WTC11 (cell line): ENCODE results near the gene TMIE. TPM values are rescaled to one million over a fixed set of nuclear protein-coding genes. Genes with fewer than 3 reads are reported as not detected.
A peak's percentile ranks its signal among the peaks of the same experiment; 100 is the strongest.

Experiments
- ATAC-seq: fragments of 200-7000 bp; cut with Tn5 transposase; 2 replicates; pipeline ENCODE4 v1.10.0; 2021; ENCODE audit warnings: mild to moderate bottlenecking, moderate library complexity
- CTCF ChIA-PET: fragments of 300-600 bp; sonication (Branson Sonifier 250); formaldehyde crosslinking; loops from one replicate; lab custom pipeline; 2021; ENCODE audit warnings: antibody characterized with exemption; lab: Charles Lee
- POLR2A ChIA-PET: fragments of 350-600 bp; sonication (Branson Sonifier 250); formaldehyde crosslinking; loops from one replicate; lab custom pipeline; 2021; ENCODE audit warnings: antibody characterized with exemption; lab: Charles Lee
- DNase-seq: peaks from one replicate; pipeline ENCODE4 v3.0.0; 2021; ENCODE audit warnings: low spot score
- H3K27ac Mint-ChIP-seq: 2 replicates; pipeline ENCODE4 v1.8.0; 2021; ENCODE audit warnings: mixed read lengths
- H3K27me3 Mint-ChIP-seq: 2 replicates; pipeline ENCODE4 v1.8.0; 2021; ENCODE audit warnings: low read depth, mild to moderate bottlenecking, moderate library complexity, mixed read lengths
- H3K36me3 Mint-ChIP-seq: 2 replicates; pipeline ENCODE4 v1.8.0; 2021; ENCODE audit warnings: mixed read lengths
- H3K4me1 Mint-ChIP-seq: 2 replicates; pipeline ENCODE4 v1.8.0; 2022; ENCODE audit warnings: mixed read lengths
- H3K4me3 Mint-ChIP-seq: 2 replicates; pipeline ENCODE4 v1.8.0; 2021; ENCODE audit warnings: mild to moderate bottlenecking, moderate library complexity, mixed read lengths
- H3K9me3 Mint-ChIP-seq: 2 replicates; pipeline ENCODE4 v1.8.0; 2021; ENCODE audit warnings: mixed read lengths
- CREM ChIP-seq: sonication (generic); formaldehyde crosslinking; IDR thresholded peaks from 2 replicates; pipeline ENCODE4 v1.8.1; 2022; ENCODE audit warnings: mild to moderate bottlenecking, missing genetic modification reagents, moderate library complexity
- ELF4 ChIP-seq: sonication (generic); formaldehyde crosslinking; IDR thresholded peaks from 2 replicates; pipeline ENCODE4 v1.8.1; 2022; ENCODE audit warnings: low read depth, mild to moderate bottlenecking, moderate library complexity, missing genetic modification reagents
- EMX1 ChIP-seq: fragments of 250-450 bp; sonication (Bioruptor Pico); IDR thresholded peaks from 2 replicates; pipeline ENCODE4 v1.8.0; 2021; ENCODE audit warnings: mild to moderate bottlenecking
- FOXK1 ChIP-seq: sonication (generic); formaldehyde crosslinking; IDR thresholded peaks from 2 replicates; pipeline ENCODE4 v1.8.0; 2022; ENCODE audit warnings: mild to moderate bottlenecking, moderate library complexity, missing genetic modification reagents
- GRHL2 ChIP-seq: fragments of 250-450 bp; sonication (Bioruptor Pico); IDR thresholded peaks from 2 replicates; pipeline ENCODE4 v1.8.0; 2022; ENCODE audit warnings: mild to moderate bottlenecking, moderate library complexity; ENCODE audit not compliant: insufficient replicate concordance, severe bottlenecking
- HMGA2 ChIP-seq: fragments of 250-450 bp; sonication (Bioruptor Pico); IDR thresholded peaks from 2 replicates; pipeline ENCODE4 v1.4.0; 2021; ENCODE audit warnings: mild to moderate bottlenecking, moderate library complexity
- JAZF1 ChIP-seq: fragments of 250-450 bp; sonication (Bioruptor Pico); IDR thresholded peaks from 2 replicates; pipeline ENCODE4 v1.9.0; 2021; ENCODE audit warnings: moderate library complexity, mild to moderate bottlenecking, inconsistent platforms
- MAX ChIP-seq: sonication (generic); formaldehyde crosslinking; IDR thresholded peaks from 2 replicates; pipeline ENCODE4 v1.8.0; 2022; ENCODE audit warnings: mild to moderate bottlenecking, missing genetic modification reagents
- MXD4 ChIP-seq: fragments of 250-450 bp; sonication (Bioruptor Pico); IDR thresholded peaks from 2 replicates; pipeline ENCODE4 v1.8.0; 2021; ENCODE audit warnings: mild to moderate bottlenecking, moderate library complexity, borderline replicate concordance
- MYBL2 ChIP-seq: sonication (generic); formaldehyde crosslinking; IDR thresholded peaks from 2 replicates; pipeline ENCODE4 v1.8.1; 2023; ENCODE audit warnings: mild to moderate bottlenecking, moderate library complexity, missing genetic modification reagents
- NR3C1 ChIP-seq: sonication (generic); formaldehyde crosslinking; conservative IDR thresholded peaks from 2 replicates; pipeline ENCODE4 v1.8.1; 2023; ENCODE audit warnings: low read depth, mild to moderate bottlenecking, missing genetic modification reagents
- RELA ChIP-seq: sonication (generic); formaldehyde crosslinking; IDR thresholded peaks from 2 replicates; pipeline ENCODE4 v1.8.1; 2022; ENCODE audit warnings: missing genetic modification reagents, mild to moderate bottlenecking, borderline replicate concordance
- SOX15 ChIP-seq: fragments of 250-450 bp; sonication (Bioruptor Pico); IDR thresholded peaks from 2 replicates; pipeline ENCODE4 v1.9.0; 2021; ENCODE audit warnings: mild to moderate bottlenecking
- TEAD4 ChIP-seq: sonication (generic); formaldehyde crosslinking; IDR thresholded peaks from 2 replicates; pipeline ENCODE4 v1.8.0; 2022; ENCODE audit warnings: mild to moderate bottlenecking, missing genetic modification reagents
- USF1 ChIP-seq: sonication (generic); formaldehyde crosslinking; IDR thresholded peaks from 2 replicates; pipeline ENCODE4 v1.8.0; 2022; ENCODE audit warnings: mild to moderate bottlenecking, missing genetic modification reagents
- USF2 ChIP-seq: sonication (generic); formaldehyde crosslinking; IDR thresholded peaks from 2 replicates; pipeline ENCODE4 v1.8.1; 2023; ENCODE audit warnings: mild to moderate bottlenecking, missing genetic modification reagents, moderate library complexity
- ZNF219 ChIP-seq: sonication (generic); formaldehyde crosslinking; IDR thresholded peaks from 2 replicates; pipeline ENCODE4 v1.8.0; 2023; ENCODE audit warnings: missing genetic modification reagents, mild to moderate bottlenecking, borderline replicate concordance
- ZNF317 ChIP-seq: sonication (generic); formaldehyde crosslinking; IDR thresholded peaks from 2 replicates; pipeline ENCODE4 v1.8.1; 2023; ENCODE audit warnings: low read depth, mild to moderate bottlenecking, moderate library complexity, missing genetic modification reagents, borderline replicate concordance
- ZNF396 ChIP-seq: fragments of 250-450 bp; sonication (Bioruptor Pico); IDR thresholded peaks from 2 replicates; pipeline ENCODE4 v1.8.0; 2021; ENCODE audit warnings: mild to moderate bottlenecking, moderate library complexity, borderline replicate concordance
- ZNF532 ChIP-seq: fragments of 250-450 bp; sonication (Bioruptor Pico); IDR thresholded peaks from 2 replicates; pipeline ENCODE4 v1.9.0; 2021; ENCODE audit warnings: mild to moderate bottlenecking, borderline replicate concordance
- total RNA-seq: library from RNA; stranded (reverse); gene quantifications from 3 replicates; pipeline ENCODE4 v1.2.3, GENCODE V29; 2021
- TF ChIP-seq, protein P1 (sequence below): sonication (generic); formaldehyde crosslinking; conservative IDR thresholded peaks from 2 replicates; pipeline ENCODE4 v1.8.1; 2022; ENCODE audit warnings: mild to moderate bottlenecking, missing genetic modification reagents
- TF ChIP-seq, protein P2 (sequence below): fragments of 250-450 bp; sonication (Bioruptor Pico); IDR thresholded peaks from 2 replicates; pipeline ENCODE4 v1.9.0; 2021; ENCODE audit warnings: mild to moderate bottlenecking

Gene TMIE
- total RNA-seq, 1 experiment from 2014 or later: 0.57 TPM

DNA sequence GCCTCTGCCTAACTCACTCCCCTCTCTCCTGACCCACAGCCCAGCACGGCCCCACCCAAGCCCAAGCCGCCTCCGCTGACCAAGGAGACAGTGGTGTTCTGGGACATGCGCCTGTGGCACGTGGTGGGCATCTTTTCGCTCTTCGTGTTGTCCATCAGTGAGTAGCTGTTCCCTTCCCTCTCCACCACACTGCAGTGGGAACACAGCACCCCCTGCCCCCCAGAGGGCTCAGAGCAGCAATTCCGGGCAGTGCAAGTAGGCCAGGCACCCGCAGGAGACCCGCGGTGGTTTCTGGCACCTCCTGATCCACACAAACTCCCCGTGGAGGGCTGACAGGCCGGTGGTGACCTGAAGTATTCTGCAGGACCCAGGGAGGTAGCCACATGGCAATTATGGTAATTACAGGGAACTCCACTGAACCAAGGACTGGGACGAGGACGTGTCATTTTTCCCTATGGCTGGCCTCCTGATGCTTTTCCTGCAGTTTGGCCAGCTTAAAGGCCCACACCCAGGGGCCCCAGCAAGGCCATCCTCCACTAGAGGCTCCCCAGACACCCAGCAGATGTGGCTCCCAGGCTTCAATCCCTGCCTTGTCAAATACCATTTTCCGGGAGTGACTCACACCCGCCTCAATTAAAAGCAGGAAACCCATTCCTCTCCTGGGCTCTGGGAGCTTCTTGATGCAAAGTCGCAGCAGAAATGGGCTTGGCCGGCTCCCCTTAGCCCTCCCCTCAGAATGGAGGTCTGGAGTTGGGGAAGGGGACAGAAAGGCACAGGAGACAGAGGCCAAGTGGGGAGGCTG, 4.8 kb downstream of the TMIE start:
- DNase-seq (no peak), ATAC-seq (no peak)
- H3K9me3 Mint-ChIP-seq: no peaks in the 10 kb centered on the region
- H3K36me3 Mint-ChIP-seq: no peaks in the 10 kb centered on the region
- H3K27ac Mint-ChIP-seq: no peak overlapping the region
- peaks cover 21% of the 10 kb centered on the region for H3K27me3 Mint-ChIP-seq
- POLR2A ChIA-PET: no interaction called here
- CTCF ChIA-PET: interaction anchor here (0.7 to 2.3 kb wide), 15 partner anchors 10 to 264 kb away, joined by 3 to 13 read pairs (median 3); partner anchors contain the start of genes ALS2CL and PRSS50
- TF ChIP-seq ZNF219 (CRISPR knock-in tag) (no peak), NR3C1 (CRISPR knock-in tag) (no peak), ZNF317 (no peak), JAZF1 (CRISPR knock-in tag) (no peak), MXD4 (CRISPR knock-in tag) (no peak), MYBL2 (CRISPR knock-in tag) (no peak), TEAD4 (CRISPR knock-in tag) (no peak), ELF4 (CRISPR knock-in tag) (no peak), USF2 (CRISPR knock-in tag) (no peak), HMGA2 (CRISPR knock-in tag) (no peak)
- TF ChIP-seq, protein P1, sequence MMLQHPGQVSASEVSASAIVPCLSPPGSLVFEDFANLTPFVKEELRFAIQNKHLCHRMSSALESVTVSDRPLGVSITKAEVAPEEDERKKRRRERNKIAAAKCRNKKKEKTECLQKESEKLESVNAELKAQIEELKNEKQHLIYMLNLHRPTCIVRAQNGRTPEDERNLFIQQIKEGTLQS (CRISPR knock-in tag): no peak
- H3K4me3 Mint-ChIP-seq: no peak overlapping the region
- peaks cover 11% of the 10 kb centered on the region for H3K4me1 Mint-ChIP-seq

GRCh38 chr3:46706771-46707582, 5.8 kb downstream of the TMIE start:
- H3K27me3 Mint-ChIP-seq: peaks cover 16% of the 10 kb centered on the region
- ChIA-PET CTCF (interaction anchor here (0.9 to 2.3 kb wide), 16 partner anchors 8 to 265 kb away, joined by 3 to 10 read pairs (median 4); partner anchors contain the start of genes ALS2CL and PRSS50), POLR2A (no interaction called here)
- H3K9me3 Mint-ChIP-seq: no peaks in the 10 kb centered on the region
- peaks cover 11% of the 10 kb centered on the region for H3K4me1 Mint-ChIP-seq
- H3K4me3 Mint-ChIP-seq: no peak overlapping the region
- ATAC-seq (peak; percentile 11; the same call in 1 of the 2 replicates), DNase-seq (peak; percentile 20)
- H3K27ac Mint-ChIP-seq: no peak overlapping the region
- no peaks in the 10 kb centered on the region for H3K36me3 Mint-ChIP-seq
- TF ChIP-seq, protein P2, sequence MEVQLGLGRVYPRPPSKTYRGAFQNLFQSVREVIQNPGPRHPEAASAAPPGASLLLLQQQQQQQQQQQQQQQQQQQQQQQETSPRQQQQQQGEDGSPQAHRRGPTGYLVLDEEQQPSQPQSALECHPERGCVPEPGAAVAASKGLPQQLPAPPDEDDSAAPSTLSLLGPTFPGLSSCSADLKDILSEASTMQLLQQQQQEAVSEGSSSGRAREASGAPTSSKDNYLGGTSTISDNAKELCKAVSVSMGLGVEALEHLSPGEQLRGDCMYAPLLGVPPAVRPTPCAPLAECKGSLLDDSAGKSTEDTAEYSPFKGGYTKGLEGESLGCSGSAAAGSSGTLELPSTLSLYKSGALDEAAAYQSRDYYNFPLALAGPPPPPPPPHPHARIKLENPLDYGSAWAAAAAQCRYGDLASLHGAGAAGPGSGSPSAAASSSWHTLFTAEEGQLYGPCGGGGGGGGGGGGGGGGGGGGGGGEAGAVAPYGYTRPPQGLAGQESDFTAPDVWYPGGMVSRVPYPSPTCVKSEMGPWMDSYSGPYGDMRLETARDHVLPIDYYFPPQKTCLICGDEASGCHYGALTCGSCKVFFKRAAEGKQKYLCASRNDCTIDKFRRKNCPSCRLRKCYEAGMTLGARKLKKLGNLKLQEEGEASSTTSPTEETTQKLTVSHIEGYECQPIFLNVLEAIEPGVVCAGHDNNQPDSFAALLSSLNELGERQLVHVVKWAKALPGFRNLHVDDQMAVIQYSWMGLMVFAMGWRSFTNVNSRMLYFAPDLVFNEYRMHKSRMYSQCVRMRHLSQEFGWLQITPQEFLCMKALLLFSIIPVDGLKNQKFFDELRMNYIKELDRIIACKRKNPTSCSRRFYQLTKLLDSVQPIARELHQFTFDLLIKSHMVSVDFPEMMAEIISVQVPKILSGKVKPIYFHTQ (CRISPR knock-in tag): no peak
- TF ChIP-seq FOXK1 (CRISPR knock-in tag): no peak
- TF ChIP-seq GRHL2 (CRISPR knock-in tag): no peak
- TF ChIP-seq ZNF219 (CRISPR knock-in tag): no peak
- no peak for TF ChIP-seq USF1
- TF ChIP-seq RELA (CRISPR knock-in tag): no peak
- no peak for TF ChIP-seq SOX15 (CRISPR knock-in tag)
- TF ChIP-seq CREM (CRISPR knock-in tag): no peak
- TF ChIP-seq ZNF317: no peak
- TF ChIP-seq USF2 (CRISPR knock-in tag): no peak
- no peak for TF ChIP-seq ZNF532 (CRISPR knock-in tag)
- no peak for TF ChIP-seq EMX1 (CRISPR knock-in tag)
- no peak for TF ChIP-seq MAX (CRISPR knock-in tag)
- no peak for TF ChIP-seq MYBL2 (CRISPR knock-in tag)
- TF ChIP-seq ZNF396 (CRISPR knock-in tag): no peak
